Sigmoid colon (tissue), 7 donors: Measurements from ENCODE around the gene GUCA1A. TPM values are rescaled to one million over a fixed set of nuclear protein-coding genes. Genes with fewer than 3 reads are reported as not detected.
"Not testable (repeated sequence)": the region's sequence is repeated elsewhere in the genome, so short reads cannot be mapped to it uniquely, and the experiment has no call there.

Source experiments
- DNase-seq: peaks from one replicate; pipeline ENCODE4 v3.0.0-alpha.2; 2019
- H3K27ac ChIP-seq, 4 donors: fragments of 200-600 bp; sonication (generic); one replicate each; pipeline ENCODE4 v1.5.1; 2016 to 2019; ENCODE audit warnings: mild to moderate bottlenecking in 1 of 4
- H3K27me3 ChIP-seq, 3 donors: fragments of 200-600 bp; sonication (generic); one replicate each; pipeline ENCODE4 v1.5.1; 2019; ENCODE audit warnings: mild to moderate bottlenecking in 1 of 3
- H3K36me3 ChIP-seq, 4 donors: fragments of 200-600 bp; sonication (generic); one replicate each; pipeline ENCODE4 v1.5.1; 2016 to 2019
- H3K4me1 ChIP-seq, 4 donors: fragments of 200-600 bp; sonication (generic); one replicate each; pipeline ENCODE4 v1.5.1; 2017 to 2019
- H3K4me3 ChIP-seq, 4 donors: fragments of 200-600 bp; sonication (generic); one replicate each; pipeline ENCODE4 v1.5.1; 2017 to 2019; ENCODE audit warnings: mild to moderate bottlenecking in 2 of 4, moderate library complexity in 1 of 4
- H3K9me3 ChIP-seq, 4 donors: fragments of 200-600 bp in 3 of 4; sonication (generic) in 3 of 4; one replicate each; pipeline versions ENCODE4 v1.5.1 to v1.6.1; 2013 to 2019
- CTCF ChIP-seq, 4 experiments: fragments of 450-650 bp in 3 of 4; fragments of 200-600 bp in 1 of 4; IDR thresholded peaks; one replicate each; pipeline ENCODE4 v1.5.1; 2016 to 2019; ENCODE audit warnings: antibody characterized with exemption in 4 of 4, mild to moderate bottlenecking in 3 of 4, moderate library complexity in 2 of 4
- EP300 ChIP-seq, 4 donors: sonication (generic); formaldehyde crosslinking; IDR thresholded peaks; one replicate each; pipeline ENCODE4 v1.6.1; 2017; ENCODE audit warnings: antibody characterized with exemption in 4 of 4
- POLR2A ChIP-seq, 2 donors: fragments of 450-650 bp; IDR thresholded peaks; one replicate each; pipeline ENCODE4 v1.6.1; 2016; ENCODE audit warnings: antibody characterized with exemption in 2 of 2, mild to moderate bottlenecking in 2 of 2, moderate library complexity in 2 of 2
- POLR2AphosphoS5 ChIP-seq, 4 donors: sonication (generic); formaldehyde crosslinking; IDR thresholded peaks; one replicate each; pipeline ENCODE4 v1.6.1; 2017; ENCODE audit warnings: antibody characterized with exemption in 4 of 4
- whole genome bisulfite sequencing, 2 donors: extraction: QIAGEN DNeasy Blood & Tissue Kit; methylation state at CpG; one replicate each; pipeline ENCODE4 v1.1.7; 2013; 5-methylcytosine and 5-hydroxymethylcytosine counted together
- intact Hi-C: fragments of 100-400 bp; cut with DNase I; formaldehyde crosslinking; loops from one replicate; pipeline ENCODE4 v1.15.1; 2023
- polyA plus RNA-seq, 3 donors: library from polyadenylated mRNA; stranded (reverse); fragments of 200-250 nt; gene quantifications; one replicate each; pipeline ENCODE4 v1.2.3, GENCODE V29; 2013
- total RNA-seq, 4 donors: library from RNA; depleted of rRNA; stranded (reverse); fragments of >200 nt; gene quantifications; one replicate each; pipeline ENCODE4 v1.1.0, GENCODE V29; 2016
- donor health status: healthy with polysubstance abuse.
- donor health status: Bipolar disorder and iron deficiency.
- donor health status: healthy.

Gene GUCA1A
- total and polyA plus RNA-seq, 7 donors, result 0.15 to 0.36 TPM; not detected in 5

GRCh38 chr6:42200035-42200434 lies 26.9 kb downstream of the GUCA1A start:
- 71 to 82% methylated on average over 1 of the region's 1 CpG for WGBS, 2 donors

GRCh38 chr6:42201382-42201781 lies 28.2 kb downstream of the GUCA1A start:
- Histone ChIP-seq H3K27ac (peak overlapping the region in 2 of 4 donors; percentile 1 to 80), H3K27me3 (no peaks in the 10 kb centered on the region), H3K9me3 (no peaks in the 10 kb centered on the region), H3K4me3 (no peak overlapping the region), H3K4me1 (peaks cover 0 to 35% (median 24%) of the 10 kb centered on the region in 4 donors), H3K36me3 (peaks cover 0 to 37% (median 1%) of the 10 kb centered on the region in 4 donors)
- TF ChIP-seq EP300 (IDR thresholded peaks at IDR 0.05), result no peak
- TF ChIP-seq POLR2AphosphoS5 (IDR thresholded peaks at IDR 0.05), result no peak
- TF ChIP-seq POLR2A (IDR thresholded peaks at IDR 0.05), result no peak
- no peak for TF ChIP-seq CTCF (IDR thresholded peaks at IDR 0.05)
- intact Hi-C loops, result no loop called here
- 48 to 74% methylated on average over 3 of the region's 3 CpGs for WGBS, 2 donors
- no peak for DNase-seq

More at GRCh38 chr6:42200035-42200434, 26.9 kb downstream of the GUCA1A start:
- TF ChIP-seq POLR2AphosphoS5 (IDR thresholded peaks at IDR 0.05) (peak in 2 of 4 donors; percentile 44 to 56), CTCF (IDR thresholded peaks at IDR 0.05) (no peak), EP300 (IDR thresholded peaks at IDR 0.05) (peak in 1 of 4 donors; percentile 22), POLR2A (IDR thresholded peaks at IDR 0.05) (no peak)
- no peak overlapping the region for H3K4me3 ChIP-seq
- no peaks in the 10 kb centered on the region for H3K27me3 ChIP-seq
- no peak for DNase-seq
- peaks cover 0 to 24% (median 0%) of the 10 kb centered on the region in 4 donors for H3K36me3 ChIP-seq
- intact Hi-C loops, result no loop called here
- H3K27ac ChIP-seq, result peak overlapping the region; percentile 46 to 80 (median 53)
- H3K9me3 ChIP-seq, result no peaks in the 10 kb centered on the region
- peaks cover 0 to 35% (median 24%) of the 10 kb centered on the region in 4 donors for H3K4me1 ChIP-seq

DNA sequence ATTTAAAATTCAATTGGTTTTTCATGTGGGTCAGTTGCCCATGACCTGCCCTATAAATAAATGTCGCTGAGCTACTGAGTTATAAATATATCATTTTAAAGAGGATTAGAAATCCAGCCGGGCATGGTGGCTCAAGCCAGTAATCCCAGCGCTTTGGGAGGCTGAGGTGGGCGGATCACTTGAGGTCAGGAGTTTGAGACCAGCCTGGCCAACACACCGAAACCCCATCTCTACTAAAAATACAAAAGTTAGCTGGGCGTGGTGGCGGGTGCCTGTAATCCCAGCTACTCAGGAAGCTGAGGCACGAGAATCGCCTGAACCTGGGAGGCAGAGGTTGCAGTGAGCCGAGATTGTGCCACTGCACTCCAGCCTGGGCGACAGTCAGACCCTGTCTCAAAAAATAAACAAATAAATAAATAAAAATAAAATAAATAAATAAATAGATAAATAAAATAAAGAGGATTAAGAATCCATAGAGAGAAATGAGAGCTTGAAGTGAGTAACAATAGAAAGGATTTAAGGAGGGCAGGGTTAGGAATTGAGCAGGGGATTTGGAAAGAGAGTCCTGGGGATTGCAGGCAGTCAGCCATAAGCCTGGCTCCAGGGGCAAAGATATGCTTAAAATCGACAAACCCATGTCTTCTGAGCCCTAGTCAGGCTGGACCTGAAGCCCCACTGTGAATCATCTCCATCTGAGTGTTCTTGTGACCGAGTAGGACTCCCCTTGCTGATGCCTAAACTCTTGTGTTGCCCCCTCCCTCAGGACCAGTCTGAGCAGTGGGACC lies 29.2 kb downstream of the GUCA1A start:
- H3K4me3 ChIP-seq, H3K9me3 ChIP-seq, DNase-seq, H3K27me3 ChIP-seq, intact Hi-C loops: not testable (repeated sequence)
- Histone ChIP-seq H3K4me1 (peaks cover 0 to 35% (median 24%) of the 10 kb centered on the region in 4 donors), H3K36me3 (peaks cover 0 to 46% (median 3%) of the 10 kb centered on the region in 4 donors), H3K27ac (peak overlapping the region in 1 of 4 donors; percentile 80)
- 91 to 92% methylated on average over 13 of the region's 13 CpGs for WGBS, 2 donors

- Histone ChIP-seq H3K9me3 (no peaks in the 10 kb centered on the region), H3K4me1 (peaks cover 0 to 28% (median 22%) of the 10 kb centered on the region in 4 donors), H3K36me3 (peaks cover 0 to 55% (median 10%) of the 10 kb centered on the region in 4 donors), H3K4me3 (no peak overlapping the region), H3K27me3 (no peaks in the 10 kb centered on the region), H3K27ac (no peak overlapping the region)
- TF ChIP-seq POLR2AphosphoS5 (IDR thresholded peaks at IDR 0.05) (no peak), CTCF (IDR thresholded peaks at IDR 0.05) (no peak), EP300 (IDR thresholded peaks at IDR 0.05) (no peak), POLR2A (IDR thresholded peaks at IDR 0.05) (no peak)
- 94 to 97% methylated on average over 3 of the region's 3 CpGs for WGBS, 2 donors
- DNase-seq, result no peak
- intact Hi-C loops, result no loop called here
Observed at GRCh38 chr6:42203183-42203582, 30.0 kb downstream of the GUCA1A start.

- WGBS, 2 donors, result 94 to 95% methylated on average over 4 of the region's 4 CpGs
- intact Hi-C loops, result no loop called here
- Histone ChIP-seq H3K27me3 (no peaks in the 10 kb centered on the region), H3K9me3 (no peaks in the 10 kb centered on the region), H3K4me1 (peaks cover 0 to 20% (median 15%) of the 10 kb centered on the region in 4 donors), H3K27ac (no peak overlapping the region), H3K4me3 (no peak overlapping the region), H3K36me3 (peaks cover 7 to 71% (median 23%) of the 10 kb centered on the region in 4 donors)
- no peak for DNase-seq
- TF ChIP-seq CTCF (IDR thresholded peaks at IDR 0.05) (no peak), EP300 (IDR thresholded peaks at IDR 0.05) (no peak), POLR2A (IDR thresholded peaks at IDR 0.05) (no peak), POLR2AphosphoS5 (IDR thresholded peaks at IDR 0.05) (no peak)
Observed at GRCh38 chr6:42204768-42205282, 31.7 kb downstream of the GUCA1A start.

- WGBS, 2 donors, result 50 to 81% methylated on average over 2 of the region's 2 CpGs
- H3K36me3 ChIP-seq, result peaks cover 8 to 96% (median 42%) of the 10 kb centered on the region in 4 donors
- H3K4me1 ChIP-seq, intact Hi-C loops, H3K27ac ChIP-seq, H3K4me3 ChIP-seq, H3K27me3 ChIP-seq, DNase-seq, H3K9me3 ChIP-seq: not testable (repeated sequence)
Observed at GRCh38 chr6:42207559-42207958, 34.4 kb downstream of the GUCA1A start.
